GM12873 (cell line): ENCODE data around the gene ACACA.

Experiments used
- TF ChIP-seq, protein P1 (sequence below): IDR thresholded peaks from 2 replicates; pipeline ENCODE4 v1.5.1; 2012; ENCODE audit warnings: low read depth, mild to moderate bottlenecking, moderate library complexity, low read length, control low read depth; ENCODE audit not compliant: insufficient read depth; ENCODE audit errors: missing control alignments

ACACA gene

DNA sequence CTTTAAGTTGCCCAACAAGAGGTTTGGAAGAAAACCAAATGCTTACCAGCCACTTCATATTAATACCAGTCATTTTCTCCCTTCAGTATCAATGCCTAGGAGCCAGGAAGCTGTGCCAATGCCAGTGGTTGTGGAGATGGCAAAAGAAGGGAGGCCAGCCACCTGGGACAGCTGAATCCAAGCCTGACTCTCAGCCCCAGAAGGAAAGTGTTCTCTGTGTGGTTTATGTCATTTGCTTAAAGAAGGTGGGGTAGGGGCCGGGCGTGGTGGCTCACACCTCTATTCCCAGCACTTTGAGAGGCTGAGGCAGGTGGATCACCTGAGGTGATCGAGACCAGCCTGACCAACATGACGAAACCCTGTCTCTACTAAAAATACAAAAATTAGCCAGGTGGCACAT lies 17.5 kb downstream of the ACACA start:
- TF ChIP-seq, protein P1, sequence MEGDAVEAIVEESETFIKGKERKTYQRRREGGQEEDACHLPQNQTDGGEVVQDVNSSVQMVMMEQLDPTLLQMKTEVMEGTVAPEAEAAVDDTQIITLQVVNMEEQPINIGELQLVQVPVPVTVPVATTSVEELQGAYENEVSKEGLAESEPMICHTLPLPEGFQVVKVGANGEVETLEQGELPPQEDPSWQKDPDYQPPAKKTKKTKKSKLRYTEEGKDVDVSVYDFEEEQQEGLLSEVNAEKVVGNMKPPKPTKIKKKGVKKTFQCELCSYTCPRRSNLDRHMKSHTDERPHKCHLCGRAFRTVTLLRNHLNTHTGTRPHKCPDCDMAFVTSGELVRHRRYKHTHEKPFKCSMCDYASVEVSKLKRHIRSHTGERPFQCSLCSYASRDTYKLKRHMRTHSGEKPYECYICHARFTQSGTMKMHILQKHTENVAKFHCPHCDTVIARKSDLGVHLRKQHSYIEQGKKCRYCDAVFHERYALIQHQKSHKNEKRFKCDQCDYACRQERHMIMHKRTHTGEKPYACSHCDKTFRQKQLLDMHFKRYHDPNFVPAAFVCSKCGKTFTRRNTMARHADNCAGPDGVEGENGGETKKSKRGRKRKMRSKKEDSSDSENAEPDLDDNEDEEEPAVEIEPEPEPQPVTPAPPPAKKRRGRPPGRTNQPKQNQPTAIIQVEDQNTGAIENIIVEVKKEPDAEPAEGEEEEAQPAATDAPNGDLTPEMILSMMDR = no peak

DNA sequence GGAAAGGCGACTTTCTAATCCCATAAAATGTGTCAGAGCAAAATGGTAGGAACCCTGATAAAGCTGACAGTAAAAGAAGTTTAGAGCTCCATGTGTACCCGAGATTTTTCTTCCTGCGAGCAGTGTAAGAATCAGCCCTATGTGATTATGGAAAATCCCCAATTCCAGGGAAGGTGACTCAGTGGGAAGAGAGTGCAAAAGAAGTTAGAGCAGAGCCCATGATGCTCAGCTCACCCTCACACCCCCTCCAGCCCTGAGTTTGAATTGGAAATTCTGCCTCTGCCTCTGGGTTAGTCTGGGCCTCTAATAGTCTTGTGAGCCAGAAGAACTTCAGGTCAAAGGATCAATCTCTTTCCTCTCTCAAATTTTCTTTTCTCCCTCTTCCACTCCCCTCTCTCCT lies 18.4 kb downstream of the ACACA start:
- TF ChIP-seq, protein P1 = no peak

DNA sequence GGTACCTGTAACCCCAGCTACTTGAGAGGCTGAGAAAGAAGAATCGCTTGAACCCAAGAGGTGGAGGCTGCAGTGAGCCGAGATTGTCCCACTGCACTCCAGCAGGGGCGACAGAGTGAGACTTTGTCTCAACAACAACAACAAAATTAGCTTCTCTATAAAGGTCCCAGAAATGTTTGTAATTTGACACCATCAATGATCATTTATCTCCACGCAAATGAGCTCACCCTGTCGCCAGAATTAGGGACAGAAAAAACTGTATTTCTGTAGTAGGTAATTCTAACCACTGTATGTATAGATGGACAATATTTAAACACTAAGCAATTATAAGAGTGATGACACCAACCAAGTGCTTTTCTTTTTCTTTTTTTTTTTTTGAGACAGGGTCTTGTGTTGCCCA lies 20.2 kb downstream of the ACACA start:
- TF ChIP-seq, protein P1 = no peak

DNA sequence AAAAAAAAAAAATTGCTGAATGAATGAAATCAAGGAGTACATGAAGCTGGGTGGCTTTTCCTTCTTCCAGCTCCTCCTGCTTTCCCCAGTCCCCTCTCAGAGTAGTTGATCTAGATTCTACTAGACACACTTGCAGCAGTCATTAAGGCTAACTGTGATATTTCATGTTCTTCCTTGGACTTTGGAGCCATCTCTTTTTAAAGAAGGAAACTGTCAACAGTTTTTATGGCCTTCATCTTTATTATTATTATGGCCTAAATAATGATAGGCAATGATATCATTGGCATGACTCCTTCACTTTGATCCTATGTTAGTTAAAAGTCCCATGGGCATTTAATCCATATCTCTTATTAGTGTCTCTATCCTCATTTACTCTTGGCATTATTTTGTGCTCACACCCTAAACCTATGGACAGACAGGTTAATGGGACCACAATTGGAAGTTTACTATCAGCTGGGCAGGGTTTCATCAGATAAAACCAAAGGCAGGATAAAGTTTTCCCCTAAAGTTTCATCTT lies 21.1 kb downstream of the ACACA start:
- TF ChIP-seq, protein P1 = no peak

GRCh38 chr17:37384560-37385149 lies 22.0 kb downstream of the ACACA start:
- TF ChIP-seq, protein P1 = no peak

GRCh38 chr17:37382056-37382455 lies 24.6 kb downstream of the ACACA start:
- TF ChIP-seq, protein P1 = no peak

DNA sequence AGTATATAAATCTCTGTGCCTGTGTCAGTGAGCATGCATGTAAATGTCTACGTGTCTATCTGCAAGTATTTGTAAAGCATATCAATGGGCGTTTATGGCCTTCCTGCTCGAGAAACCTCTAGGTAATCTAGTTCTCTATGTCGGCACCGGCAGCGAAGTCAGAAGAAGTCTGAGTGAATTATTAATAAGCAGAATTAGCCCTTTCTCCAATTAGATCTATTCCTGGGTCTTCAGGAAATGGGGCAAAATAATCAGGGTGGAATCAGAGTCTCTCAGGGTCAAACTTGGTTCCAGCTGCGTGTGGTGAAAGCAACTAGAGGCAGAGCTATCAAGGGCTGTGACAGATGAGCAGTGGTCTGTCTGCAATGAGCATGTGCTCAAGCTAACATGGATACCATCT lies 30.9 kb downstream of the ACACA start, which contains the start of gene C17orf78:
Gene C17orf78, plus strand, starts transcription at position 280 of the 400 bp plus-strand sequence. Its CDS starts 108 bp downstream, at position 388.
- TF ChIP-seq, protein P1 = no peak
